Activated CD4-positive, alpha-beta T cell treated with anti-CD3 and anti-CD28 coated beads, Interleukin-2, amount 10 ng/mL, durations not matched to agents 7 days and 5 days (primary cell): Measurements from ENCODE around the gene PYROXD2. TPM values are rescaled to one million over a fixed set of nuclear protein-coding genes. Genes with fewer than 3 reads are reported as not detected.
A peak's percentile ranks its signal among the peaks of the same experiment; 100 is the strongest.

Experiments used
- CTCF ChIA-PET: fragments of 350-600 bp; sonication (Branson Sonifier 250); formaldehyde crosslinking; loops from one replicate; lab custom pipeline; 2021; ENCODE audit warnings: antibody characterized with exemption; lab: Charles Lee
- POLR2A ChIA-PET: fragments of 350-600 bp; sonication (Branson Sonifier 250); formaldehyde crosslinking; loops from one replicate; lab custom pipeline; 2021; ENCODE audit warnings: antibody characterized with exemption; lab: Charles Lee
- DNase-seq: peaks from one replicate; pipeline ENCODE4 v3.0.0-alpha.2; 2020
- H3K27ac Mint-ChIP-seq: one replicate; pipeline ENCODE4 v1.8.0; 2021; ENCODE audit warnings: mild to moderate bottlenecking, moderate library complexity, mixed read lengths
- H3K27me3 Mint-ChIP-seq: one replicate; pipeline ENCODE4 v1.8.0; 2021; ENCODE audit warnings: mixed read lengths
- H3K36me3 Mint-ChIP-seq: one replicate; pipeline ENCODE4 v1.8.0; 2021; ENCODE audit warnings: low read depth, mixed read lengths
- H3K4me1 Mint-ChIP-seq: one replicate; pipeline ENCODE4 v1.8.0; 2021; ENCODE audit warnings: mixed read lengths
- H3K4me3 Mint-ChIP-seq: one replicate; pipeline ENCODE4 v1.8.0; 2021; ENCODE audit warnings: mild to moderate bottlenecking, moderate library complexity, mixed read lengths
- H3K9me3 Mint-ChIP-seq: one replicate; pipeline ENCODE4 v1.8.0; 2021; ENCODE audit warnings: mixed read lengths
- total RNA-seq, 2 experiments: library from RNA; stranded (reverse); gene quantifications; one replicate each; pipeline ENCODE4 v1.2.3, GENCODE V29; 2021

The PYROXD2 gene
- total RNA-seq, 2 experiments from 2014 or later = 6.2 to 10.0 TPM

DNA sequence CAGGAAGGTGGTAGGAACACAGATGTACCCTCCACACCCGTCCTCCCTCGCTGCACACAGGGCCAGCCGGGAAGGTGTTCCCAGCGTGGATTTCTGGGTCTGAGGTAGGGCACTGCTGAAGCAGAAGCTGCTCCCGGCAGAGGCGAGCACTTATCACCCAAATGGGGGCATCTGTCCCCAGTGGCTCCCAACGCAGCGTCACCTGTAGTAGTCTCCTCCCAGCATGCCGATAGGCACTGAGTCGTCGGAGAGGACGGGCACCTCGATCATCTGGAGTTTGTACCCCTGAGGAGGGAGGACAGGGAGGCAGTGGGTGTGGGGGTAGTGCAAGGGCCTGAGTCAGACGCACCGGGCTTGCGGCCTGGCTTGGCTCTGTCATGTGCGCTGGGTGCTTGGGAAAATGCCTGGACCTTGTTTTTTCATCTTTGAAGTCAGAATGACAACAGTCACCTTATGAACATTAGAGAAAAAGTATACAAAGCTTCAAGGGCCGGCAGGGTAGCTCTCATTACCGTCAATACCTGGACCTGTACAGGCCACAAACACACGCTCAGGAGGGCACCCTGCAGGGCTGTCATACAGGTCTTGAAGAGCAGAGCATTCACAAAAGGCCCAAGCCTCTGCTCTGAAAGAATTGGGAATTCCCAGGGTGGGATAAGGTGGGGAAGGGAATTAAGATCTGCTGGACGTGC, 3.1 kb upstream of the PYROXD2 start:
- CTCF ChIA-PET = no interaction called here
- Mint-ChIP-seq H3K27me3 (no peaks in the 10 kb centered on the region), H3K36me3 (peaks cover 14% of the 10 kb centered on the region), H3K4me3 (no peak overlapping the region), H3K4me1 (peaks cover 15% of the 10 kb centered on the region), H3K27ac (no peak overlapping the region), H3K9me3 (no peaks in the 10 kb centered on the region)
- POLR2A ChIA-PET = no interaction called here
- no peak for DNase-seq

- Mint-ChIP-seq H3K9me3 (no peaks in the 10 kb centered on the region), H3K27ac (no peak overlapping the region), H3K4me1 (peaks cover 15% of the 10 kb centered on the region), H3K4me3 (no peak overlapping the region), H3K36me3 (peaks cover 12% of the 10 kb centered on the region), H3K27me3 (no peaks in the 10 kb centered on the region)
- CTCF ChIA-PET = no interaction called here
- POLR2A ChIA-PET = no interaction called here
- no peak for DNase-seq
Observed at GRCh38 chr10:98417481-98417959, 2.5 kb upstream of the PYROXD2 start.

DNA sequence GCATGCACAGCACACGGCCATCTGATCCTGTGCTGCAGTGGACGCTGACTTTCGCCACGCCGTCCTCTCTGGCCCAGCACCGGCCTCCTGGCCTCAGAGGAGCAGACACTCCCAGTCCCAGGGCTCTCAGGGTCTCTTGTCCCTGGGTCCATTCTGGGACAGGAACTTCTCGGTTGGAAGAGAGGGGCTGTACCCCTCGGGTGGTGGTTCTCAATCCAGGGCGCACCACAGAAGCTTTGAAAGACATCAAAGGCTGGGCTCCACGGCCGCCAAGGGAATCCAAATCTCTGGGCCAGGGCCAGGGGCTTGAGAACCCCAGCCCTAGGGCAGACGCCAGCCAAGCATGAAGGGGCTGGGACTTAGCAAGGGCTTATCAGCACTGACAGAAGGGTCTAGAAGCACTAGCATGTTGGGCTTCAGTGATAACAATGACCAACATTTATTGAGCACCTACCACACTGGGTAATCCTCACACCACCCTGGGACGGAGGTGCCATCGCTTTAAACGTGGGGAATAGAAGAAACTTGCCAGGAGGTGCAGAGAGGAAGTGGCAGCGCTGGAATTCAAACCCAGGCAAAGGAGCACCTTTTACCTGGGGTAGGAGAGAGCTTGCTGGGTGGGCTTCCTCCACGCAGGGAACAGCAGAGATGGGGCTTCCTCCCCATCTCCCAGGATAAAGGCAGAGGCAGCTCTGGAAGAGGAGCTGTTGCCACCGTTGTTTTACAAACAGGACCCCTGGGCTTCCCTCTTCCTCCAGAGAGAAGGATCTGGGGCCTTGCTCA, 1.8 kb upstream of the PYROXD2 start:
- peaks cover 15% of the 10 kb centered on the region for H3K4me1 Mint-ChIP-seq
- H3K27ac Mint-ChIP-seq = no peak overlapping the region
- ChIA-PET POLR2A (no interaction called here), CTCF (interaction anchor here (0.6 kb wide), 1 partner anchor 263 kb away, joined by 3 read pairs; no protein-coding TSS in a partner anchor)
- H3K36me3 Mint-ChIP-seq = peaks cover 12% of the 10 kb centered on the region
- H3K27me3 Mint-ChIP-seq = no peaks in the 10 kb centered on the region
- H3K9me3 Mint-ChIP-seq = no peaks in the 10 kb centered on the region
- DNase-seq = no peak
- H3K4me3 Mint-ChIP-seq = no peak overlapping the region

- CTCF ChIA-PET = no interaction called here
Observed at GRCh38 chr10:98415731-98416119, 743 bp upstream of the PYROXD2 start.

GRCh38 chr10:98414578-98414931, 427 bp downstream of the PYROXD2 start:
- DNase-seq = no peak

More at GRCh38 chr10:98415731-98416119, 743 bp upstream of the PYROXD2 start:
- POLR2A ChIA-PET = no interaction called here
- Mint-ChIP-seq H3K27ac (peak overlapping the region; percentile 89), H3K4me3 (no peak overlapping the region), H3K36me3 (peaks cover 10% of the 10 kb centered on the region), H3K4me1 (peaks cover 15% of the 10 kb centered on the region), H3K27me3 (no peaks in the 10 kb centered on the region), H3K9me3 (no peaks in the 10 kb centered on the region)
- no peak for DNase-seq

GRCh38 chr10:98411768-98412167, 3.2 kb downstream of the PYROXD2 start:
- H3K36me3 Mint-ChIP-seq = no peaks in the 10 kb centered on the region
- CTCF ChIA-PET = interaction anchor here (0.6 to 1.3 kb wide), 2 partner anchors 13 to 351 kb away, joined by 3 read pairs; no protein-coding TSS in a partner anchor

More at GRCh38 chr10:98414578-98414931, 427 bp downstream of the PYROXD2 start:
- Mint-ChIP-seq H3K27me3 (no peaks in the 10 kb centered on the region), H3K27ac (peak overlapping the region; percentile 89), H3K36me3 (peaks cover 8% of the 10 kb centered on the region), H3K4me1 (peaks cover 15% of the 10 kb centered on the region), H3K4me3 (peak overlapping the region; percentile 81), H3K9me3 (no peaks in the 10 kb centered on the region)
- ChIA-PET POLR2A (no interaction called here), CTCF (interaction anchor here (1.0 kb wide), 1 partner anchor 13 kb away, joined by 3 read pairs; no protein-coding TSS in a partner anchor)

GRCh38 chr10:98411166-98411565, 3.8 kb downstream of the PYROXD2 start:
- Mint-ChIP-seq H3K36me3 (no peaks in the 10 kb centered on the region), H3K4me3 (no peak overlapping the region), H3K9me3 (no peaks in the 10 kb centered on the region), H3K4me1 (peaks cover 15% of the 10 kb centered on the region), H3K27ac (no peak overlapping the region), H3K27me3 (no peaks in the 10 kb centered on the region)
- POLR2A ChIA-PET = no interaction called here
- DNase-seq = no peak
- CTCF ChIA-PET = interaction anchor here (1.3 kb wide), 1 partner anchor 13 kb away, joined by 3 read pairs; no protein-coding TSS in a partner anchor

More at GRCh38 chr10:98411768-98412167, 3.2 kb downstream of the PYROXD2 start:
- H3K27me3 Mint-ChIP-seq = no peaks in the 10 kb centered on the region
- no peak overlapping the region for H3K27ac Mint-ChIP-seq
- DNase-seq = no peak
- H3K4me3 Mint-ChIP-seq = no peak overlapping the region
- POLR2A ChIA-PET = no interaction called here
- no peaks in the 10 kb centered on the region for H3K9me3 Mint-ChIP-seq
- H3K4me1 Mint-ChIP-seq = peaks cover 15% of the 10 kb centered on the region

GRCh38 chr10:98410759-98411158, 4.2 kb downstream of the PYROXD2 start:
- Mint-ChIP-seq H3K27ac (no peak overlapping the region), H3K9me3 (no peaks in the 10 kb centered on the region), H3K36me3 (no peaks in the 10 kb centered on the region), H3K4me1 (peaks cover 15% of the 10 kb centered on the region), H3K27me3 (no peaks in the 10 kb centered on the region), H3K4me3 (no peak overlapping the region)
- DNase-seq = no peak
- ChIA-PET CTCF (no interaction called here), POLR2A (no interaction called here)

- Mint-ChIP-seq H3K4me3 (no peak overlapping the region), H3K36me3 (no peaks in the 10 kb centered on the region), H3K9me3 (no peaks in the 10 kb centered on the region), H3K27ac (no peak overlapping the region), H3K27me3 (no peaks in the 10 kb centered on the region), H3K4me1 (peaks cover 12% of the 10 kb centered on the region)
- CTCF ChIA-PET = interaction anchor here (0.7 to 1.3 kb wide), 2 partner anchors 15 to 26 kb away, joined by 3 to 5 read pairs; no protein-coding TSS in a partner anchor
- POLR2A ChIA-PET = no interaction called here
- DNase-seq = no peak
Observed at GRCh38 chr10:98410135-98410743, 4.7 kb downstream of the PYROXD2 start.

- no peak for DNase-seq
- Mint-ChIP-seq H3K9me3 (no peaks in the 10 kb centered on the region), H3K27ac (no peak overlapping the region), H3K4me1 (peaks cover 8% of the 10 kb centered on the region), H3K27me3 (no peaks in the 10 kb centered on the region), H3K36me3 (no peaks in the 10 kb centered on the region), H3K4me3 (no peak overlapping the region)
- CTCF ChIA-PET = interaction anchor here (0.6 to 1.3 kb wide), 4 partner anchors 10 to 947 kb away, joined by 3 to 5 read pairs (median 5); no protein-coding TSS in a partner anchor
- POLR2A ChIA-PET = no interaction called here
Observed at GRCh38 chr10:98408799-98409198, 6.2 kb downstream of the PYROXD2 start.

GRCh38 chr10:98407744-98408241, 7.2 kb downstream of the PYROXD2 start:
- POLR2A ChIA-PET = no interaction called here
- Mint-ChIP-seq H3K27ac (no peak overlapping the region), H3K9me3 (no peaks in the 10 kb centered on the region), H3K36me3 (no peaks in the 10 kb centered on the region), H3K4me3 (no peak overlapping the region), H3K27me3 (no peaks in the 10 kb centered on the region), H3K4me1 (peaks cover 8% of the 10 kb centered on the region)
- CTCF ChIA-PET = interaction anchor here (1.4 kb wide), 1 partner anchor 12 kb away, joined by 3 read pairs; no protein-coding TSS in a partner anchor
- DNase-seq = no peak

DNA sequence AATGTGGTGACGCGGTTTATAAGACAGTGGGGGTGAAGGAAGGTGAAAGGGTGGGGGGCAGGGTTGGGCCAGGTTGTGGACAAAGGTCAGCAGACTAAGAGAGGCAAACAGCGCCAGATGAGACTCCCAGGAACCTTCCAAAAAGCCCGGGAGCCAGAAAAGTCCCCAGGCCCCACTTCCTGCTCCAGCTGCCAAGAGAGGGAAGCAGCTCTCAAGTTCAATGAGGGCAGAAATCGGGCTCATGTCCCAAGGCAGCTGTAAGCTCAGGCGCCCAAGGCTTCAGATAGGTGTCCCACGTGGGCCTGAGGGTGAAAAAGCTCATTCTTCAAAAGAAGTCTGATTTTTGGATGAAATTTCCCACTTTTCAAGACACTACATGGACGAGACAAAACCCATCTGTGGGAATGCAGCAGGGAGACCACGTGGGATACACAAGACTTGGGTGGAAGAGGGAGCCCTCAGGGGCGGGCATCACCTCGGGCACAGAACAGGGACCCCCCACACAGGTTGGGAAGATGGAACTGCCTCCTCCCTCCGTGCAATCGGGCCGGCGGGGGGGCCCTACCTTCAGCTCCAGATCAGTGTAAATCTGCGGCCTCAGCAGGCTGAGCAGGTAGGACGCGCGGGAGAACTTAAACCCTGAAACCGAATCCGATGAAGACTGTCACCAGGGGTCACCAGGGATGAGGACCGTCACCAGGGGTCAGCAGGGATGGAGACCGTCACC, 7.8 kb downstream of the PYROXD2 start:
- no peaks in the 10 kb centered on the region for H3K27me3 Mint-ChIP-seq
- peaks cover 8% of the 10 kb centered on the region for H3K4me1 Mint-ChIP-seq
- no peak for DNase-seq
- H3K36me3 Mint-ChIP-seq = no peaks in the 10 kb centered on the region
- H3K9me3 Mint-ChIP-seq = no peaks in the 10 kb centered on the region
- H3K4me3 Mint-ChIP-seq = no peak overlapping the region
- H3K27ac Mint-ChIP-seq = no peak overlapping the region
- ChIA-PET POLR2A (no interaction called here), CTCF (interaction anchor here (0.9 to 1.4 kb wide), 2 partner anchors 11 to 13 kb away, joined by 3 read pairs; no protein-coding TSS in a partner anchor)
